NCI-H2171 (cell line): Measurements from ENCODE around the gene CDIPT.
"Not testable (repeated sequence)": the region's sequence is repeated elsewhere in the genome, so short reads cannot be mapped to it uniquely, and the experiment has no call there.

Source experiments
- DNase-seq: peaks from one replicate; lab custom pipeline; 2025; lab: John Stamatoyannopoulos, UW

CDIPT gene, protein sequence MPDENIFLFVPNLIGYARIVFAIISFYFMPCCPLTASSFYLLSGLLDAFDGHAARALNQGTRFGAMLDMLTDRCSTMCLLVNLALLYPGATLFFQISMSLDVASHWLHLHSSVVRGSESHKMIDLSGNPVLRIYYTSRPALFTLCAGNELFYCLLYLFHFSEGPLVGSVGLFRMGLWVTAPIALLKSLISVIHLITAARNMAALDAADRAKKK

DNA sequence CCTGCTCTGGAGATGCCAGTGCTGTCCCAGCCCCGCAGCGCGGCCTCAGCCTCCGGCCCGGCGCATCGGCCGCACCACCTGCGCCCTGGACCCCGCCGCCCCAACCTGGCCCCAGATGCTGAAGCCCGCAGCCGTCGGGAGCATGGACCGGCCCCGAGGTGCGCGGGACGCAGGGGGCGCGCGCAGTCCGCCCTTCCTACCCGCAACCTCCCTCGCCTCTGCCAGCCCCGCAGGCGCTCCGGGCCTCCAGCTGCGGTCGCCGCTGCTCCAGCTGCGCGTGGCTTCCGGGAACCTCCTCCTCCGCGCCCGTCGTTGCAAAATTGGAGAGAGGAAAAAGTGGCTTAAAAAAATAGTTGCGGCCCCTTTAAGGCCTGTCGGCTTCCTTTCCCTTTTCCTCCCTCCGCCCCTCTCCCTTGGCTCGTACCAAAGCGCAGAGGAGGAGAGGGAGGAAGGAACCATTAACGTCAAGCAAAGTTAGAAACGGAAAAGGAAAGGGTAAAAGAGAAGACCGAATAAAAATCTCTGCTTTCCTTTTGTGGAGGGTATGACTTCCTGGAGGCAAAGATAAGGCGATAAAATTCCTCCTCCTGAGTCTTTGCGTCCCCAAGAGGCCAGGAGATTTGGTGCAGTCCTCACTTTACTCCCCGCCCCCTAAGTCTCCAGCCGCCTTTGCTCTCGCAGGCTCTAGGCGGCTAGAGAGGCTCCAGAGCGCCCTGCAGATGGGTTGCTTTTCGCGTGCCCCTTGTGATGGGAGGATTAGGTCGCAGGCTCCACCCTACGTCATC is at the start of gene CDIPT:
TSS of gene CDIPT (minus strand) at position 343 of the 785 bp plus-strand sequence. CDS start 369 bp downstream, outside the sequence.
- peak; percentile 97 for DNase-seq

- DNase-seq = no peak
Observed at GRCh38 chr16:29912087-29912486, 49.1 kb upstream of the CDIPT start.

- no peak for DNase-seq
Observed at GRCh38 chr16:29911676-29912010, 48.6 kb upstream of the CDIPT start.

- no peak for DNase-seq
Observed at GRCh38 chr16:29910819-29911675, 48.0 kb upstream of the CDIPT start.

- DNase-seq = not testable (repeated sequence)
Observed at GRCh38 chr16:29909851-29910250, 46.8 kb upstream of the CDIPT start.

- no peak for DNase-seq
Observed at GRCh38 chr16:29909391-29909790, 46.4 kb upstream of the CDIPT start.

DNA sequence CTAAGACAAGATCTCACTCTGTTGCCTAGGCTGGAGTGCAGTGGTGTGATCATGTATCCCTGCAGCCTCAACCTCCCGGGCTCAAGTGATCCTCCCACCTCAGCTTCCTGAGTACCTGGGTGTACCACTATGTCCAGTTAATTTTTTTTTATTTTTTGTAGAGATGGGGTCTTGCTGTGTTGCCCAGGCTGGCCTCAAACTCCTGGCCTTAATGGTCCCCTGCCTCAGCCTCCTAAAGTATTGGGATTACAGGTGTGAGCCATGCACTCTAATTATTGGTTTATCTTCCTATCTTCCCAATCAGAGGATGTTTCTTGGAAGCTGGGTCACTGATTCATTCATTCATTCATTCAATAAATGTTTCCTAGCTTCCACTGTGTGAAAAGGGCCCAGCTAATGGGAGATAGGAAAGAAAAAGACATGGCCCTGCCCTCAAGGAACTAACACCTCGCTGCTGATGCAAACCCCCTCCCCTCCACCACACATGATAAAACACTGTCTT is 45.7 kb upstream of the CDIPT start:
- no peak for DNase-seq

DNA sequence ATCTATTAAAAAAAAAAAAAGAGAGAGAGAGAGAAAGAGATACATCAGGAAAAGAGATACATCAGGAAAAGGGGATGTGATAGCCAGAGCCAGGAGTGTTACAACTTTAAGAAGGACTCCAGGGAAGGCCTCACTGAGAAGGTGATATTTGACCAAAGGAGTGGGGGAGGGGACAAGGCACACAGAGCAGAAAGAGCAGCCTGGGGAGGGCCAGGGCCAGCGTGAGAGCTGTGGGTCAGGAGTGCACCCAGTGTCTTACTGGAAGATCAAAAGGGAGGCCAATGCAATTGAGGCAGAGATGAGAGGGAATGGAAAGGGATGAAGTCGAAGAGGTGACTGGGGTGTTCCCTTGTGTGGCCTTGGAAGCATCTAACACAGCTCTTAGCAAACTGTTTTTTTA is 44.9 kb upstream of the CDIPT start:
- no peak for DNase-seq

GRCh38 chr16:29906520-29907244 is 43.7 kb upstream of the CDIPT start:
- no peak for DNase-seq

DNA sequence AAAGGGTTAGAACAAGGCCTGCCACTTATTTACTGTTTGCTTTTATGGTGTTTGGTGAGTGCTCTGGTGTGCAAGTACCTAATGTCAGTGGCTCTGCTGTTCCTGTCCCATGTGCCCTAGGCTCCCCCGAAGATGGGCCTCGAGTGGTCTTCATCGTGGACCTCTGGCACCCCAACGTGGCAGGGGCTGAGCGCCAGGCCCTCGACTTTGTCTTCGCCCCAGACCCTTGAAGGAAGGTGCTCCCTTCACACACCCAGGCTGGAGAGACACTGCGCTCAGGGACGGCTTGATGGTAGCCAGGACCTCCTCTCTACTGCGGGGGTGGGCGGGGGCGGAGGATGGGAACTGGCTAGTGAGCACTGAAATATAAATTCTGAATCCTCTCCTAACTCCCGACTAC is 42.6 kb upstream of the CDIPT start:
- DNase-seq = no peak

DNA sequence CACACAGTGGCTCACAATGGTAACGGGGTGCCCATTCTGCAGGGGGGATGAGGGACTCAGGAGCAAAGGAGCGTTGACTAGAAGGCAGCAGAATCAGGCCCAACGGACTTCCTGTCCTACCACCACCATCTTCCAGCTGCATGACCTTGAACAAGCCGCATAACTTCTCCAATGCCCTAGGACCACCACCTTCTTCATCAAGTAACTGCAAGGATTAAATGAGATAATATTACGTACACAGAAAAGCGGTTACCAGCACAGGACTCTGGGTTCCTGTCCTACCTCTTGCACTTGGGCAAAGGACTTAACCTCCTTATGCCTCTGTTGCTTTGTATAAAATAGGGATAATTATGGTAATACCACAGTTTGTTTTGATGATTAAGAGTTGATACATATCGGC is 41.9 kb upstream of the CDIPT start:
- DNase-seq = no peak

DNA sequence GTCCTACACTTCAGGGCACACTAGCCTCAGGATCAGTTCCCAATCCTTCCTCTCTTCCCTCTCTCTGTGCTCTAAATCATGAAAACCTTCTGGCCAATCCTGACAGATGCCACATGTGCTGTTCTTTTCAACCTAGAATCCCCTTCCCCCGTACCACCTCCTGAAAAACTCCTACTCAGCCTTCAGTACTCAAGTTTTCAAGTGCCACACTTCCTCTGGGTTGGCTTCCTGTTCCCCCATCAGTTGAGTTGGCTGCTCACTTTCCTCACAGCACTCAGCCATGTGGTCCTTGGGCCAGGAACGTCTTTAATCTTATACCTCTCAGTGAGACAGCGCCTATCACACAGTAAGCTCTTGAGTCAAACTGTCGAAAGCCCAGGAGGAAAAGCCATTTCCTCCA is 40.6 kb upstream of the CDIPT start:
- no peak for DNase-seq

GRCh38 chr16:29901607-29901945 is 38.5 kb upstream of the CDIPT start:
- DNase-seq = no peak

- DNase-seq = no peak
Observed at GRCh38 chr16:29900888-29901606, 38.0 kb upstream of the CDIPT start.

GRCh38 chr16:29900102-29900887 is 37.3 kb upstream of the CDIPT start, which contains the start of gene ASPHD1:
ASPHD1 (plus strand) TSS chr16:29900488; CDS start chr16:29900972, 484 bp downstream.
- peak; percentile 77 for DNase-seq

- peak; percentile 95 for DNase-seq
Observed at GRCh38 chr16:29899516-29900101, 36.6 kb upstream of the CDIPT start, which contains the start of gene SEZ6L2. SEZ6L2 (minus strand) TSS chr16:29899550; CDS start chr16:29899019, 531 bp downstream.

DNA sequence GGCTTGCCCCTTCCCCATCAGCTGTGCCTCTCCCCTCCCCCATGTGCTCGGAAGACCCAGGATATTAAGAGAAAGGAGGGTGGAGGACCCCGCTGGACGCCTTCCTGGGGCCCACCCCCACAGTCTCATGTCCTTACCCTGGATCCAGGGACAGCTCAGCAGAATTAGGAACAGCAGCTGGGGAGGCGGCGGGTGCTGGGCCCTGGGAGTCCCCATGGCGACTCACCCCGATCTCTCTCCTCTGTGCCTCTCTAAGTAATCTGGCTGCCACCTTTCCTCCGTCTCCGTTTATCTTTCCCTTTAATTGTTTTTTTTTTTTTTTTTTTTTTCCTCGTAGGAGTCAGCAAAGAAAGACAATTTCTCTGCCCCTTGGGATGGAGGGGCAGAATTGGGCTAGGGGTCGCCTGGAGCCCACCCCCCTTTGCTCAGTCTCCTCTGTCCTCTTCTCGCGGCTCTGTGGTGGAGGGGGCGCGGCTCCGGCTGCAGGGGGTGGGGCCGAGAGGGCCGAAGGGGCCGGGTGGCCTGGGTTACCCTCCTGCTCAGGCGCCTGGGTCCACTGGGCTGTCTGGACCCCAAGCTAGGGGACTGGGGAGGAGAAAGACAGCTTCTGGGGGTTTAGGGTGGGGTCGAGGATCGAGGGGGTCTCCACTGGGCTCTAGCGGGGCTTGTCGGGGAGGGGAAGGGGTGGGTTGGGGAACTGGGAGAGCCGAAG is 35.9 kb upstream of the CDIPT start:
- DNase-seq = peak; percentile 55

- DNase-seq = no peak
Observed at GRCh38 chr16:29898135-29898803, 35.2 kb upstream of the CDIPT start.

DNA sequence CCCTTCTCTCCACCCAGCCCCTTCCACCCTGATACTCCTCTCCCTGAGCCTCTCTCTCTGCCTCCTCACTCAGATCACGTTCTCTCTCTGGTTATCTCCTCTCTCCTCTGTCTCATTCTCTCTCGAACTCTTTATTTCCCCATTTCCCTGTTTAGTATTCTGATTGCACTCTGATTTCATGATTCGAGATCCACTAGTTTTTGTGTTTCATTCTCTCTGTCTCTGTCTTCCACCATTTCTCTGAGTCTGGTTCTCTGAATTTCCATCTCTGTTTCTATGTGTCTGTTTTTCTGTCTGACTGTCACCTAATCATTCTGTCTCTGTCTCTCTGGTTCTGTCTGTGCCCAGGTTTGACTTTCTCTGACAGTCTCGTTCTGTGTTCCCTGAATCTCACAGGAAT is 34.3 kb upstream of the CDIPT start:
- no peak for DNase-seq
